ENCODE results near the gene ZNF469.
A peak's percentile ranks its signal among the peaks of the same experiment; 100 is the strongest.

ZNF469 gene

DNA sequence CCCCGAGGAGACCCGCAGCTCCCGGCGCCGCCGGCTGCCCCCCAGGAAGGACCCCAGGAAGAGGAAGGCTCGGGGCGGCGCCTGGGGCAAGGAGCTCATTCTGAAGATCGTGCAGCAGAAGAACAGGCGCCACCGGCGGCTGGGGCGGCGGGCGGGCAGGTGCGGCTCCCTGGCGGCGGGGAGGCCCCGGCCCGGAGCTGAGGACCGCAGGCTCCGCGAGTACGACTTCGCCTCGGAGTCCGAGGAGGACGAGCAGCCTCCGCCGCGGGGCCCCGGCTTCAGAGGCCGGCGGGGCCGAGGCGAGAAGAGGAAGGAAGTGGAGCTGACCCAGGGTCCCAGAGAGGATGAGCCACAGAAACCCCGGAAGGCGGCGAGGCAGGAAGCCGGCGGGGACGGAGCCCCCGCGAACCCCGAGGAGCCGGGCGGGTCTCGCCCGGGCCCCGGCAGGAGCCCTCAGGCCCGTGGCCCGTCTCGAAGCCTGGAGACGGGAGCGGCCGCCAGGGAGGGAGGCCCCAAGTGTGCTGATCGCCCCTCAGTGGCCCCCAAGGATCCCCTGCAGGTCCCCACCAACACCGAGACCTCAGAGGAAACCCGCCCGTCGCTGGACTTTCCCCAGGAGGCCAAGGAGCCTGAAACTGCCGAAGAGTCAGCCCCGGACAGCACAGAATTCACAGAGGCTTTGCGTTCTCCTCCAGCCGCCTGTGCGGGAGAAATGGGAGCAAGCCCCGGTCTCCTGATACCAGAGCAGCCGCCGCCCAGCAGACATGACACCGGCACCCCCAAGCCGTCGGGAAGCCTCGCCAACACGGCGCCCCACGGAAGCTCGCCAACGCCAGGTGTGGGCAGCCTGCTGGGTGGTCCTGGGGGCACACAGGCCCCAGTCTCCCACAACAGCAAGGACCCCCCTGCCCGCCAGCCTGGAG is 48.0 kb downstream of the ZNF469 start:
- peak; percentile 36 to 47 for DNase-seq

DNA sequence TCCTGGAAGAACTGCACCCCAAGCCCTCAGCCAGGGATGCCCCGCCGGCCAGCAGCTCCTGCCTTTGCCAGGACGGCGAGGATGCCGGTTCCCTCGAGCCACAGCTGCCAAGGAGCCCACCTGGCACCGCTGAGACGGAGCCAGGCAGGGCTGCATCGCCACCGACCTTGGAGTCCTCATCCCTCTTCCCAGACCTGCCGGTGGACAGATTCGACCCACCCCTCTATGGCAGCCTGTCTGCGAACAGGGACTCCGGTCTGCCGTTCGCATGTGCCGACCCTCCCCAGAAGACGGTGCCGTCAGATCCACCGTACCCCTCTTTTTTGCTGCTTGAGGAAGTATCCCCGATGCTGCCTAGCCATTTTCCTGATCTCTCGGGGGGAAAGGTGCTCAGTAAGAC is 48.9 kb downstream of the ZNF469 start:
- no peak for DNase-seq

DNA sequence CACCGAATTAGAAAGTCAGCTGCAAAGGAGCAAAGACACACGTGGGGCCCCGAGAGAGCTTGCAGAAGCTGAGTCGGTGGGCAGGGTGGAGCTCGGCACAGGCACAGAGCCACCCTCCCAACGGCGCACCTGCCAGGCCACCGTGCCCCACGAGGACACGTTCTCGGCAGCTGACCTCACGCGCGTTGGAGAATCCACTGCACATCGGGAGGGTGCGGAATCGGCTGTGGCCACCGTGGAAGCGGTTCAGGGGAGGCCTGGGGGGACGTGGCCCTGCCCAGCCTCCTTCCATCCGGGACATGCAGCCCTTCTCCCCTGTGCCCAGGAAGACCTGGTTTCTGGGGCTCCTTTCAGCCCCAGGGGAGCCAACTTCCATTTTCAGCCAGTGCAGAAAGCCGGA is 49.4 kb downstream of the ZNF469 start:
- DNase-seq, result no peak

Measured in activated CD4-positive, alpha-beta T cell treated with anti-CD3 and anti-CD28 coated beads for 4 hours (primary cell).